HepG2 (cell line): ENCODE results near the gene SNX22. TPM values are rescaled to one million over a fixed set of nuclear protein-coding genes. Genes with fewer than 3 reads are reported as not detected.
A peak's percentile ranks its signal among the peaks of the same experiment; 100 is the strongest.

Source experiments
- AFF4 ChIP-seq: sonication (generic); formaldehyde crosslinking; IDR thresholded peaks from 2 replicates; pipeline ENCODE4 v1.4.0; 2020; ENCODE audit warnings: missing genetic modification reagents
- DBP ChIP-seq: sonication (generic); formaldehyde crosslinking; IDR thresholded peaks from 2 replicates; pipeline ENCODE4 v1.4.0; 2020; ENCODE audit warnings: missing genetic modification reagents; ENCODE audit errors: not compliant biosample characterization
- FOXC1 ChIP-seq: sonication (generic); formaldehyde crosslinking; IDR thresholded peaks from 2 replicates; pipeline ENCODE4 v1.8.0; 2022; ENCODE audit warnings: mild to moderate bottlenecking, missing genetic modification reagents, borderline replicate concordance
- FOXP1 ChIP-seq, 2 experiments: fragments of 450-650 bp in 1 of 2; IDR thresholded peaks; 2 replicates each; pipeline ENCODE4 v1.6.1; 2017 to 2018; ENCODE audit warnings: antibody characterized with exemption in 1 of 2
- HES4 ChIP-seq: sonication (generic); formaldehyde crosslinking; IDR thresholded peaks from 2 replicates; pipeline ENCODE4 v1.9.0; 2021; ENCODE audit warnings: mild to moderate bottlenecking, missing genetic modification reagents, borderline replicate concordance
- HOXD1 ChIP-seq: sonication (generic); formaldehyde crosslinking; IDR thresholded peaks from 2 replicates; pipeline ENCODE4 v1.5.0; 2020; ENCODE audit warnings: missing genetic modification reagents
- MTF1 ChIP-seq: sonication (generic); formaldehyde crosslinking; IDR thresholded peaks from 2 replicates; pipeline ENCODE4 v1.5.0; 2020; ENCODE audit warnings: missing genetic modification reagents
- NFE2L1 ChIP-seq: sonication (generic); formaldehyde crosslinking; IDR thresholded peaks from 2 replicates; pipeline ENCODE4 v1.4.0; 2020; ENCODE audit warnings: missing genetic modification reagents, mild to moderate bottlenecking, borderline replicate concordance
- NFYB ChIP-seq: sonication (generic); formaldehyde crosslinking; IDR thresholded peaks from 2 replicates; pipeline ENCODE4 v1.4.0; 2020; ENCODE audit warnings: missing genetic modification reagents
- POLR2AphosphoS5 ChIP-seq: IDR thresholded peaks from 2 replicates; pipeline ENCODE4 v1.6.1; 2012; ENCODE audit warnings: low read depth, low read length
- PRDM15 ChIP-seq: sonication (generic); formaldehyde crosslinking; IDR thresholded peaks from 2 replicates; pipeline ENCODE4 v1.4.0; 2020; ENCODE audit warnings: missing genetic modification reagents
- REL ChIP-seq: sonication (generic); formaldehyde crosslinking; conservative IDR thresholded peaks from 2 replicates; pipeline ENCODE4 v1.8.0; 2022; ENCODE audit warnings: mild to moderate bottlenecking, missing genetic modification reagents, moderate library complexity
- SYNCRIP ChIP-seq: fragments of 200-400 bp; formaldehyde crosslinking; IDR thresholded peaks from 2 replicates; pipeline ENCODE4 v1.6.1; 2018; ENCODE audit warnings: mild to moderate bottlenecking, low read depth, low read length; ENCODE audit not compliant: insufficient read depth
- ZBTB3 ChIP-seq: sonication (generic); formaldehyde crosslinking; IDR thresholded peaks from 2 replicates; pipeline ENCODE4 v1.4.0; 2020; ENCODE audit warnings: low read depth, mild to moderate bottlenecking, moderate library complexity, missing genetic modification reagents, borderline replicate concordance
- ZNF234 ChIP-seq: sonication (generic); formaldehyde crosslinking; conservative IDR thresholded peaks from 2 replicates; pipeline ENCODE4 v1.5.1; 2020; ENCODE audit warnings: mild to moderate bottlenecking, missing genetic modification reagents
- ZNF235 ChIP-seq: sonication (generic); formaldehyde crosslinking; IDR thresholded peaks from 2 replicates; pipeline ENCODE4 v1.8.1; 2023; ENCODE audit warnings: mild to moderate bottlenecking, missing genetic modification reagents, borderline replicate concordance
- ZNF317 ChIP-seq: sonication (generic); formaldehyde crosslinking; IDR thresholded peaks from 2 replicates; pipeline ENCODE4 v1.5.0; 2020; ENCODE audit warnings: mild to moderate bottlenecking, missing genetic modification reagents
- ZNF335 ChIP-seq: sonication (generic); formaldehyde crosslinking; IDR thresholded peaks from 2 replicates; pipeline ENCODE4 v1.4.0; 2020; ENCODE audit warnings: missing genetic modification reagents
- ZSCAN30 ChIP-seq: sonication (generic); formaldehyde crosslinking; IDR thresholded peaks from 2 replicates; pipeline ENCODE4 v1.5.0; 2020; ENCODE audit warnings: mild to moderate bottlenecking, missing genetic modification reagents
- ZSCAN9 ChIP-seq: IDR thresholded peaks from 2 replicates; pipeline ENCODE4 v1.6.1; 2016; ENCODE audit warnings: borderline replicate concordance
- polyA plus RNA-seq, 8 experiments: library from polyadenylated mRNA; depleted of rRNA in 3 of 8; stranded (reverse) in 7 of 8; unstranded in 1 of 8; fragments of >200 nt; fragmentation: Illumina TruSeq in 4 of 8; extraction: Trizol in 4 of 8; gene quantifications; 2 replicates each; pipeline versions ENCODE4 v1.2.1 to v1.2.3, GENCODE V29; 2011 to 2016; ENCODE audit warnings: low read depth in 4 of 8, missing spikeins in 1 of 8, mixed read lengths in 1 of 8; ENCODE audit not compliant: insufficient read depth in 1 of 8
- total RNA-seq, 5 experiments: library from RNA; depleted of rRNA; stranded (reverse); fragments of >200 nt; fragmentation: Illumina TruSeq; extraction: Trizol; gene quantifications; 2 replicates each; pipeline ENCODE4 v1.2.3, GENCODE V29; 2016; ENCODE audit warnings: low read depth in 1 of 5

Gene SNX22
- total and polyA plus RNA-seq, 2 of the 13 experiments (the other 11 are each of a cell fraction or from before 2014, with no cell fraction given), result 2.3 to 5.5 TPM

GRCh38 chr15:64151727-64152506 lies at the start of gene SNX22 (continued):
- TF ChIP-seq FOXP1 (IDR thresholded peaks at IDR 0.05) (no peak), FOXP1 (CRISPR knock-in tag; IDR thresholded peaks at IDR 0.05) (no peak), SYNCRIP (no peak), NFYB (CRISPR knock-in tag) (no peak), ZBTB3 (CRISPR knock-in tag) (no peak), ZNF235 (CRISPR knock-in tag) (peak; percentile 27; the same call in 1 of the 2 replicates), ZSCAN9 (CRISPR knock-in tag) (no peak), FOXC1 (CRISPR knock-in tag) (no peak), ZSCAN30 (CRISPR knock-in tag) (0 out of 2 replicates have a peak, but pooled peaks have one; percentile 40), MTF1 (CRISPR knock-in tag) (no peak), AFF4 (no peak), DBP (CRISPR knock-in tag) (no peak), ZNF335 (CRISPR knock-in tag) (0 out of 2 replicates have a peak, but pooled peaks have one; percentile 20), ZNF234 (no peak), ZNF317 (CRISPR knock-in tag) (peak; percentile 56; the same call in 1 of the 2 replicates), POLR2AphosphoS5 (peak; percentile 52; the same call in 1 of the 2 replicates), NFE2L1 (CRISPR knock-in tag) (no peak), HES4 (0 out of 2 replicates have a peak, but pooled peaks have one; percentile 46), REL (CRISPR knock-in tag) (no peak), HOXD1 (CRISPR knock-in tag) (peak; percentile 15; the same call in 1 of the 2 replicates), PRDM15 (CRISPR knock-in tag) (no peak; the same call in 1 of the 2 replicates)
